ENCODE results near the gene PJA2. TPM values are rescaled to one million over a fixed set of nuclear protein-coding genes. Genes with fewer than 3 reads are reported as not detected.

Gene PJA2
- total RNA-seq, 3 donors from 2014 or later = 76.5 to 139 (median 83.7) TPM

DNA sequence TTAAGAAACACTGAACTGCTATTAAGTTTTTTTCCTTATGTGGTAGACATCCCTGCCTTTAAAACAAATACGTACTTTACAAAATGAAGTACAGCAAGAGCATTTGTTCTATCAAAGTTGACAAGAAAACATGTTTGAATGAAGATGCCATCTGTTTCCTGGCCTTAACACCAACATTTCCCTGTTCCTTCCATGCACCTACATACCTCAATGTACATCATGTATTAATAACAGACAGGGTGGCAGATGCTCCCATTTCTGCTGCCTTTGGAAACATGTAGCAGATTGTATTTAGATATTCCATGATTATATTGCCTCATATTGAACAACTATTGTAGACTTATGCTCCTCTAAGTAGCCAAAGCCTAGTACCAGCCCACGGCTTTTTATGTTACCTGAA lies 104.4 kb downstream of the PJA2 start:
- no peaks in the 10 kb centered on the region for H3K9me3 ChIP-seq
- DNase-seq (no peak), ATAC-seq (no peak)
- no peaks in the 10 kb centered on the region for H3K36me3 ChIP-seq (ENCODE audit: low read depth)
- TF ChIP-seq, protein P1, sequence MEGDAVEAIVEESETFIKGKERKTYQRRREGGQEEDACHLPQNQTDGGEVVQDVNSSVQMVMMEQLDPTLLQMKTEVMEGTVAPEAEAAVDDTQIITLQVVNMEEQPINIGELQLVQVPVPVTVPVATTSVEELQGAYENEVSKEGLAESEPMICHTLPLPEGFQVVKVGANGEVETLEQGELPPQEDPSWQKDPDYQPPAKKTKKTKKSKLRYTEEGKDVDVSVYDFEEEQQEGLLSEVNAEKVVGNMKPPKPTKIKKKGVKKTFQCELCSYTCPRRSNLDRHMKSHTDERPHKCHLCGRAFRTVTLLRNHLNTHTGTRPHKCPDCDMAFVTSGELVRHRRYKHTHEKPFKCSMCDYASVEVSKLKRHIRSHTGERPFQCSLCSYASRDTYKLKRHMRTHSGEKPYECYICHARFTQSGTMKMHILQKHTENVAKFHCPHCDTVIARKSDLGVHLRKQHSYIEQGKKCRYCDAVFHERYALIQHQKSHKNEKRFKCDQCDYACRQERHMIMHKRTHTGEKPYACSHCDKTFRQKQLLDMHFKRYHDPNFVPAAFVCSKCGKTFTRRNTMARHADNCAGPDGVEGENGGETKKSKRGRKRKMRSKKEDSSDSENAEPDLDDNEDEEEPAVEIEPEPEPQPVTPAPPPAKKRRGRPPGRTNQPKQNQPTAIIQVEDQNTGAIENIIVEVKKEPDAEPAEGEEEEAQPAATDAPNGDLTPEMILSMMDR (IDR thresholded peaks at IDR 0.05) = no peak
- intact Hi-C loops (cut with DNase I, micrococcal nuclease) = no loop called here
- H3K4me1 ChIP-seq (ENCODE audit: low read depth) = no peaks in the 10 kb centered on the region
- H3K4me3 ChIP-seq = no peak overlapping the region

- H3K9me3 ChIP-seq = no peaks in the 10 kb centered on the region
- H3K4me3 ChIP-seq = no peak overlapping the region
- TF ChIP-seq, protein P1 (IDR thresholded peaks at IDR 0.05) = no peak
- ATAC-seq (no peak), DNase-seq (no peak)
- intact Hi-C loops (cut with DNase I, micrococcal nuclease) = no loop called here
- H3K4me1 ChIP-seq (ENCODE audit: low read depth) = no peaks in the 10 kb centered on the region
- no peaks in the 10 kb centered on the region for H3K36me3 ChIP-seq (ENCODE audit: low read depth)
Observed at GRCh38 chr5:109304309-109304708, 105.5 kb downstream of the PJA2 start.

- DNase-seq = no peak
- TF ChIP-seq, protein P1 (IDR thresholded peaks at IDR 0.05) = no peak
- no peak for ATAC-seq
Observed at GRCh38 chr5:109300367-109300766, 109.4 kb downstream of the PJA2 start.

DNA sequence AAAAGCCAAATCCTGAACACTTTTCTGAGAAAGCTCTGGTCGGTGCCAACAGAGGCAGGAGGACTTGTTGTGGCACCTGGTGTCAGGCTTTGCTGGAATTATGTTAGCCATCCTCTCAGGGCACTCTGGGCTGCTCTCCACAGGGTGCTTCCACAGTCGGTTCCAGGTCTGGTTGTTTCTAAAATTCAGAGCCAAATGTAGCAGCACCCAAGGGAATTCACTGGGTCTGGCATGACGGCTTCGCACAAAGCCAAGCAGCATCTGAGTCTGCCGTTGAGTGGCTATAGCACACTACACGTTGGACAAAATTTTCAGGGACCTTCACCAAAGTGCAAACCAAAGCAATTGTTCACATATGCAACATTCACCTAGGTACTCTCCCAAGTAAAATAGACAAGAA lies 110.2 kb downstream of the PJA2 start:
- intact Hi-C loops (cut with DNase I, micrococcal nuclease) = no loop called here
- no peaks in the 10 kb centered on the region for H3K36me3 ChIP-seq (ENCODE audit: low read depth)
- TF ChIP-seq, protein P1 (IDR thresholded peaks at IDR 0.05) = no peak
- ATAC-seq = no peak
- DNase-seq = no peak
- no peak overlapping the region for H3K4me3 ChIP-seq
- no peaks in the 10 kb centered on the region for H3K4me1 ChIP-seq (ENCODE audit: low read depth)
- no peaks in the 10 kb centered on the region for H3K9me3 ChIP-seq

More at GRCh38 chr5:109300367-109300766, 109.4 kb downstream of the PJA2 start:
- Histone ChIP-seq H3K4me3 (no peak overlapping the region), H3K36me3 (ENCODE audit: low read depth) (no peaks in the 10 kb centered on the region), H3K4me1 (ENCODE audit: low read depth) (no peaks in the 10 kb centered on the region), H3K9me3 (no peaks in the 10 kb centered on the region)
- intact Hi-C loops (cut with DNase I, micrococcal nuclease) = no loop called here

- intact Hi-C loops (cut with DNase I, micrococcal nuclease) = no loop called here
- no peak for ATAC-seq
- TF ChIP-seq, protein P1 (IDR thresholded peaks at IDR 0.05) = no peak
Observed at GRCh38 chr5:109298794-109299193, 111.0 kb downstream of the PJA2 start.

GRCh38 chr5:109297900-109298299 lies 111.9 kb downstream of the PJA2 start:
- intact Hi-C loops (cut with DNase I, micrococcal nuclease) = no loop called here

More at GRCh38 chr5:109298794-109299193, 111.0 kb downstream of the PJA2 start:
- H3K4me3 ChIP-seq = no peak overlapping the region
- no peak for DNase-seq
- H3K4me1 ChIP-seq (ENCODE audit: low read depth) = no peaks in the 10 kb centered on the region
- H3K9me3 ChIP-seq = no peaks in the 10 kb centered on the region
- H3K36me3 ChIP-seq (ENCODE audit: low read depth) = no peaks in the 10 kb centered on the region

More at GRCh38 chr5:109297900-109298299, 111.9 kb downstream of the PJA2 start:
- TF ChIP-seq, protein P1 (IDR thresholded peaks at IDR 0.05) = no peak
- Histone ChIP-seq H3K4me3 (no peak overlapping the region), H3K4me1 (ENCODE audit: low read depth) (no peaks in the 10 kb centered on the region), H3K9me3 (no peaks in the 10 kb centered on the region), H3K36me3 (ENCODE audit: low read depth) (no peaks in the 10 kb centered on the region)
- ATAC-seq (no peak), DNase-seq (no peak)
